NB4 (cell line): Measurements from ENCODE around the gene CNTNAP4.
A peak's percentile ranks its signal among the peaks of the same experiment; 100 is the strongest.

Source experiments
- DNase-seq: peaks from one replicate; pipeline ENCODE4 v3.0.0; 2010; ENCODE audit warnings: low read depth
- H3K4me3 ChIP-seq: one replicate; pipeline ENCODE4 v1.5.1; 2011; ENCODE audit warnings: mild to moderate bottlenecking, low read depth, low read length, moderate library complexity
- MYC ChIP-seq: IDR thresholded peaks from 2 replicates; pipeline ENCODE4 v1.6.1; 2011; ENCODE audit warnings: low read depth, low read length
- POLR2A ChIP-seq: IDR thresholded peaks from 2 replicates; pipeline ENCODE4 v1.6.1; 2011; ENCODE audit warnings: mild to moderate bottlenecking; ENCODE audit not compliant: insufficient read length; ENCODE audit errors: extremely low read depth
- TF ChIP-seq, protein P1 (sequence below): IDR thresholded peaks from one replicate; pipeline ENCODE4 v1.5.1; 2012; ENCODE audit warnings: low read depth, low read length
- TF ChIP-seq, protein P2 (sequence below): IDR thresholded peaks from 2 replicates; pipeline ENCODE4 v1.6.1; 2011; ENCODE audit warnings: low read depth, low read length

Gene CNTNAP4

DNA sequence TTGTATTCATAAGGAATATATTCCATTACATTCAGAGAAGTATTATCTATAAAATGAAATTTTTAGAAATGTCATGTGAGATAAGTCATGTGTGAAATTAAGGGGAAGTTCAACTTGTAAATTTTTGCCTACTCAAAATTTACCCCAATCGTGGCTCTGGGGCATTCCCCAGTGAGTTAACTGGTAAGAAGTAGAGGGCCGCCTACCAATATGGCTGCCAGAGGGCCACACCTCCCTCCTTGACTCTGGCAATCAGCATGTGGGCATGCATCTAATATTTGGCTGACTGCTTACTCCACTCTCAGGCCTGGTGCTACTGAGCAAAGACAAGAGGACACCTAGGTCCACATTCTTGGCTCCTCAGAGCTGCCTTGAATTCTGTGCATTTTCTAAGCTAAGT lies 39.7 kb upstream of the CNTNAP4 start:
- no peak for DNase-seq
- TF ChIP-seq, protein P1, sequence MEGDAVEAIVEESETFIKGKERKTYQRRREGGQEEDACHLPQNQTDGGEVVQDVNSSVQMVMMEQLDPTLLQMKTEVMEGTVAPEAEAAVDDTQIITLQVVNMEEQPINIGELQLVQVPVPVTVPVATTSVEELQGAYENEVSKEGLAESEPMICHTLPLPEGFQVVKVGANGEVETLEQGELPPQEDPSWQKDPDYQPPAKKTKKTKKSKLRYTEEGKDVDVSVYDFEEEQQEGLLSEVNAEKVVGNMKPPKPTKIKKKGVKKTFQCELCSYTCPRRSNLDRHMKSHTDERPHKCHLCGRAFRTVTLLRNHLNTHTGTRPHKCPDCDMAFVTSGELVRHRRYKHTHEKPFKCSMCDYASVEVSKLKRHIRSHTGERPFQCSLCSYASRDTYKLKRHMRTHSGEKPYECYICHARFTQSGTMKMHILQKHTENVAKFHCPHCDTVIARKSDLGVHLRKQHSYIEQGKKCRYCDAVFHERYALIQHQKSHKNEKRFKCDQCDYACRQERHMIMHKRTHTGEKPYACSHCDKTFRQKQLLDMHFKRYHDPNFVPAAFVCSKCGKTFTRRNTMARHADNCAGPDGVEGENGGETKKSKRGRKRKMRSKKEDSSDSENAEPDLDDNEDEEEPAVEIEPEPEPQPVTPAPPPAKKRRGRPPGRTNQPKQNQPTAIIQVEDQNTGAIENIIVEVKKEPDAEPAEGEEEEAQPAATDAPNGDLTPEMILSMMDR, result no peak
- TF ChIP-seq POLR2A, result no peak
- TF ChIP-seq MYC, result no peak
- TF ChIP-seq, protein P2, sequence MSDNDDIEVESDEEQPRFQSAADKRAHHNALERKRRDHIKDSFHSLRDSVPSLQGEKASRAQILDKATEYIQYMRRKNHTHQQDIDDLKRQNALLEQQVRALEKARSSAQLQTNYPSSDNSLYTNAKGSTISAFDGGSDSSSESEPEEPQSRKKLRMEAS, result no peak
- H3K4me3 ChIP-seq, result no peak overlapping the region

DNA sequence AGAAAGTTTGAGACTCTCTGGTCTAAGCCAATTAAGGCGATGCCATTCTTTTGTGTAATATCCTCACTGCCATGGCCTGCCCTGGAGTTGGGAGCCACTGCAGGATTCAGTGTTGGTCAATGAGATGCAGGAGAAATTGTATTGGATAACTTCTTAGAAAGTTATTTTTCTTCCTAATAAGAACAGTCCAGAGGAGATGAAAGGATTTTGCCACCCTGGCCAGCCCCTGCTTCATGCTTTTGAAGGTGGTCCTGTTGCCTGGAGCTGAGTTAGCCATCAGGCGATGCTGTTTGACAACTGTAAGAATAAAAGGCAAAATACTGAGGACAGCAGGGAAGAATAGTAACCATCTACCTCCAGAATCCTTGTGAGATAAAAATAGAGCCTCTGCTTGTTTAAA lies 35.4 kb upstream of the CNTNAP4 start:
- H3K4me3 ChIP-seq, result no peak overlapping the region
- TF ChIP-seq, protein P1, result no peak
- TF ChIP-seq POLR2A (no peak), MYC (no peak)
- TF ChIP-seq, protein P2, result no peak
- no peak for DNase-seq

DNA sequence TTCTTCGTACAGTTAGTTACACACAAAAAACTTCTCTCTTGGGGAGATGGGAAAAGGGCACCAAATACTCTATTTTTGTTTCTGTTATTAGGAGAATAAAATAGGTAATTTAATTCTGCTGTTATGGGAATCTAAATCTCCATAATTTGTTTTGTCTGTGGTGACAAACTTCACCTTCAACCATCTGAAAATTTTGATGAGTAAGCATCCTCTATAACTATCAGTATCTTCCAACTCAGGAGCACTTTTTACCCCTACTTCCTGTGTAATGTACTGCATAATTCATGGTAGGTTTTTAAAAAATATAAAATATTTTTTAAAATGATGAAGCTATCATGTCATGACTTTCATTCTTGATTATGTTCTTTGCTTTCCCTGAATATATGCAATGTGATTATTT lies 33.6 kb upstream of the CNTNAP4 start:
- no peak for TF ChIP-seq MYC
- TF ChIP-seq, protein P1, result no peak
- TF ChIP-seq, protein P2, result no peak
- TF ChIP-seq POLR2A, result no peak
- DNase-seq, result no peak
- no peak overlapping the region for H3K4me3 ChIP-seq

DNA sequence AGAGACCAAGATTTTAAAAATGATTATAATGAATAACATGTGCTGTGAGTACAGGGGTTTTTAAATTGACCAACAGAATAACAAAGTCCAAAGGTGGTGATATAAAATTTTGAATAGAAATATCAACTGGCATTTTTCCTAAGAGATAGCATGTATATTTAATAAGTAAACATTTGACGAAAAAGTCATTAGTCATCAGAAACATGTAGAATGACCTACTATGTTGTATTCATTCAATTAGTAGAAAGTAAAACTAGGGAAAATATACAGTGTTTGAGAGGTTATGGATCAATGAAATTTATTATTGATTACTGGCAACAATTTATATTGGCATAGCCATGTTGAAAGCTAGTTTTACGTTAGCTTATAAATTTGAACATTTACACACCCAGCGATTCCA lies 30.6 kb upstream of the CNTNAP4 start:
- DNase-seq, result no peak
- no peak for TF ChIP-seq POLR2A
- TF ChIP-seq, protein P1, result no peak
- TF ChIP-seq MYC, result no peak
- TF ChIP-seq, protein P2, result no peak
- H3K4me3 ChIP-seq, result no peak overlapping the region

DNA sequence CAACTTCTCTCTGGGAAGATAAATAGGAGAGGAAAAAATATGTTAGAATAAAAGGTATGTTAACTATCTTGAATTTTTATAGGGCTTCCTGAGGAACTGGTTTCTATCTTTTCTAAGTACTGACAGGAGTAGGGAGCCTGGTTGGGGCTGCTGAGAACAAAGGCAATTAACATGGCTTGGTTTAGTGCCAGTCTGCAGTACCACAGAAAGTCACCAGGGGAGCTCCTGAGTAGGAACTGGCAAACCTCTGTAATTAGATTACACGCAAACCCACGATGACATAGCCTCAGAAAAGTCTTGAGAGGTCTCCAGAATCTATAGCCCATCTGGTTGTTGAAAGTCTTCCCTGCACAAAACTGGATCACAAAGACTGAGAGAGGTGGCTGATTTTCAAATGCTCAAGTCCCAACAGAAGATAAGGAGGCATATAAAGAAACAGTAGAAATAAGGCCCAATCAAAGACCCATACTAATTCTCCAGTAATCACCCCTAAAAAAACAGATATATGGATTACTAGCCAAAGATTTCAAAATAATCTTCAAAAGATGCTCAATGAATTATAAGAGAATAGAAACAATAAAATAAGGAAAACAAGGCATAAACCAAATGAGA lies 11.7 kb upstream of the CNTNAP4 start:
- TF ChIP-seq, protein P2, result no peak
- TF ChIP-seq, protein P1, result peak; percentile 80
- DNase-seq, result peak; percentile 48
- H3K4me3 ChIP-seq, result no peak overlapping the region

DNA sequence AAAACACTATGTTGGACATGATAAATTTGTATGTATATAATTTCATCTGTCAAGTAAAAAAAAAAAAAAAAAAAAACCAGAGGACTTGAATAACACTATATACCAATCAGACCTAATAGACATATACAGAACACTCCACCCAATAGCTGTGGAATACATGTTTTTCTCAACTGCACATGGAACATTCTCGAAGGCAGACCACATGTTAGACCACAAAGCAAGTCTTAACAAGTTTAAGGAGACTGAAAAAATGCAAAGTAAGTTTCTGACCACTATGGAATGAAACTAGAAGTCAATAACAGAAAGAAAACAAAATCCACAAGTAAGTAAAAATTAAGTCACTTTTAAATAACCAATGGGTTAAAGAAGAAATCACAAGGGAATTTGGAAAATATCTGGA lies 8.4 kb upstream of the CNTNAP4 start:
- DNase-seq, result no peak
- TF ChIP-seq MYC, result no peak
- TF ChIP-seq POLR2A, result no peak
- TF ChIP-seq, protein P1, result no peak
- TF ChIP-seq, protein P2, result no peak

More for the DNA sequence above, 8.4 kb upstream of the CNTNAP4 start:
- no peak overlapping the region for H3K4me3 ChIP-seq
